ENCODE results near the gene CALM3. TPM values are rescaled to one million over a fixed set of nuclear protein-coding genes. Genes with fewer than 3 reads are reported as not detected.

CALM3 gene
- total RNA-seq, 4 donors from 2014 or later: 108 to 190 (median 155) TPM

DNA sequence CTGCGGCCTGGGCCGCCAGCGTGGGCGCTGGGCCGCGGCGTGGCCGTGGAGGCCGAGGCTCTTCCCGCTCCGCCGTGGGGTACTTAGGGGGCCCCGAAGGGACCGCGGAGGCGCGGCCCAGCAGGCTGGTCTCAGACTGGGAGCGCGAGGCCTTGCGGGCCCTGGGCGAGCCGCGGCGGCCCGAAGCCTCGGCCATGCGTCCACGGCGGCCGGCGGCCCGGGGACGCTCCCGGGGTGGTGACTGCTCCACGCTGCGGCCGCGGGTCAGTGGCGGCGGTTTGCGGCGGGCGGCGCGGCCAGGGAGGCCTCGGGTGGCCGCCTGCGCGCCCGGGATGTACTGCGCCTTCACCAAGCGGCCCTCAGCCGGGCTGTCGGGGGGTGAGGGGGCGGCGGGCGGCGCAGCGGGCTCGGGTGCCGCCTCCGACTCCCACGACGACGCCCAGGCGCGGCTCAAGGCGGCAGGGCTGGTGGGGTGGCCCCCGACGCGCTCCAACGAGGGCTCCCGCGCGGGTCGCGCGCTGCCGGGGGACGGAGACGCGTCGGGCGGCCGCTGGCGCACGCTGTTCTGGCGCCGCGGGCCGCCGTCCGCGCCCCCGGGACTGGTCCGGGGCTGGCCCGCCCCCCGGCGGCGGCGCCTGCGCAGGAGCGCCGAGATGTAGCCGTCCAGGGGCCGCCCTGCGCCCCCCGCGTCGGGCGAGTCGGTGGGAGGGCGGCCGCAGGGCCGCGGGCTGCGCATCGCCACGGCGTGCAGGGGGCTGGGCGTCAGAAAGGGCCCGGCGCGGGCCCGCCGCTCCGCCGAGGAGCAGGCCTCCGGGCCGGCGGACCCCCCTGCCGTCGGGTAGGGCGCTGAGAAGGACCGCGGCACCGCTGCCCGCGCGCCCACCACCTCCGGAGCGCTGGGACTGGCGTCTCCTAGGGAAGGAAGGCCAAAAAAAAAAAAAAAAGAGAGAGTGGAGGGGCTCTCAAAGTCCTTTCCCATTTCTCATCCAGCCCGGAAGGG lies 48.1 kb downstream of the CALM3 start:
- H3K4me3 ChIP-seq (replicated peaks in 1 of 3): no peak overlapping the region
- no peak for TF ChIP-seq POLR2A (IDR thresholded peaks at IDR 0.05)
- TF ChIP-seq, protein P1, sequence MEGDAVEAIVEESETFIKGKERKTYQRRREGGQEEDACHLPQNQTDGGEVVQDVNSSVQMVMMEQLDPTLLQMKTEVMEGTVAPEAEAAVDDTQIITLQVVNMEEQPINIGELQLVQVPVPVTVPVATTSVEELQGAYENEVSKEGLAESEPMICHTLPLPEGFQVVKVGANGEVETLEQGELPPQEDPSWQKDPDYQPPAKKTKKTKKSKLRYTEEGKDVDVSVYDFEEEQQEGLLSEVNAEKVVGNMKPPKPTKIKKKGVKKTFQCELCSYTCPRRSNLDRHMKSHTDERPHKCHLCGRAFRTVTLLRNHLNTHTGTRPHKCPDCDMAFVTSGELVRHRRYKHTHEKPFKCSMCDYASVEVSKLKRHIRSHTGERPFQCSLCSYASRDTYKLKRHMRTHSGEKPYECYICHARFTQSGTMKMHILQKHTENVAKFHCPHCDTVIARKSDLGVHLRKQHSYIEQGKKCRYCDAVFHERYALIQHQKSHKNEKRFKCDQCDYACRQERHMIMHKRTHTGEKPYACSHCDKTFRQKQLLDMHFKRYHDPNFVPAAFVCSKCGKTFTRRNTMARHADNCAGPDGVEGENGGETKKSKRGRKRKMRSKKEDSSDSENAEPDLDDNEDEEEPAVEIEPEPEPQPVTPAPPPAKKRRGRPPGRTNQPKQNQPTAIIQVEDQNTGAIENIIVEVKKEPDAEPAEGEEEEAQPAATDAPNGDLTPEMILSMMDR (IDR thresholded peaks at IDR 0.05): no peak
- H3K4me1 ChIP-seq: no peaks in the 10 kb centered on the region
- intact Hi-C loops (cut with DNase I): no loop called here
- no peaks in the 10 kb centered on the region for H3K36me3 ChIP-seq
- no peak for DNase-seq
- WGBS, 2 donors: 39 to 48% methylated on average over 21 to 24 of the region's 144 CpGs
- H3K9me3 ChIP-seq: no peaks in the 10 kb centered on the region
- peaks cover 4% of the 10 kb centered on the region for H3K27me3 ChIP-seq
- H3K27ac ChIP-seq: no peak overlapping the region

DNA sequence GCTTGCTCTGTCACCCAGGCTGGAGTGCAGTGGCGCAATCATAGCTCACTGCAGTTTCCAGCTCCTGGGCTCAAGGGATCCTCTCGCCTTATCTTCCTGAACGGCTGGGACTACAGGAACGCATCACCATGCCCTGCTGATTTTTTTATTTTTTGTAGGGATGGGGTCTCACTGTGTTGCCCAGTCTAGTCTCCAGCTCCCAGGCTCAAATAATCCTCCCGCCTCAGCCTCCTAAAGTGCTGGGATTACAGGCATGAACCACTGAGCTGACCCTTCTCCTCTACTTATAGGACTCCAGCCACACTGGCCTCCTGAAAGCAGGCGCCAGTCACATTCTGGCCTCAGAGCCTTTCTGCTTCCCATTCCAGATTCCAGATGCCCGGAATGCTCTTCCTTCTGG lies 49.3 kb downstream of the CALM3 start:
- Histone ChIP-seq H3K4me1 (no peaks in the 10 kb centered on the region), H3K9me3 (no peaks in the 10 kb centered on the region), H3K27me3 (peaks cover 4% of the 10 kb centered on the region), H3K36me3 (no peaks in the 10 kb centered on the region), H3K27ac (no peak overlapping the region), H3K4me3 (replicated peaks in 1 of 3) (no peak overlapping the region)
- TF ChIP-seq POLR2A (IDR thresholded peaks at IDR 0.05): no peak
- TF ChIP-seq, protein P1 (IDR thresholded peaks at IDR 0.05): no peak
- 89 to 91% methylated on average over 7 of the region's 7 CpGs for WGBS, 2 donors
- DNase-seq: no peak
- intact Hi-C loops (cut with DNase I): no loop called here

DNA sequence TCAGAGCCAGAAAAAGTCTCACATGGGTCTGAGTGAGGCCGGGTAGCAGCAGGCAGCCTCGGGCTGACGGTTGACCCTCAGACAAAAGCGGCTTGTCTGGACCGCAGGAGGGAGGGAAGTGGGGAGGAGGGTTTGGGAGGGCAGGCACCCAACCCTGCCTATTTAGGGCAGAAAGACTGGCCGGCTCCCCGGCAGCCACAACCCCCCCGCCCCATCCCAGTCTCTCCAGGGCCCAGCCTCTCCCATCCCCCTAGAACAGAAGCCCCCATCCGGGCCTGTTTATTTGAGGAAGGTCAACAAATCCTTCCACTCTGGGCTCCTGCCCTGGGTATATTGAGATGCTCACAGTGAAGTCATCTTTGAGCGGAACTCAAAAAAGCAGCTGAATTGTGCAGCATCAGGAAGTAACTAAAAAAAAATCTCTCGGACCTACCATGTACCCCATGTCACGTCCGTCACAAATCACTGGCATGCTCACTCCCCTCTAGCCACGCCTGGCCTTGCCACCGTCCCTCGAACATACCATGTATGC lies 53.6 kb downstream of the CALM3 start:
- TF ChIP-seq, protein P1 (IDR thresholded peaks at IDR 0.05): no peak
- TF ChIP-seq POLR2A (IDR thresholded peaks at IDR 0.05): no peak
- WGBS, 2 donors: 62 to 65% methylated on average over 13 to 16 of the region's 16 CpGs
- intact Hi-C loops (cut with DNase I): no loop called here
- Histone ChIP-seq H3K36me3 (no peaks in the 10 kb centered on the region), H3K27me3 (no peaks in the 10 kb centered on the region), H3K27ac (no peak overlapping the region), H3K4me1 (peaks cover 4 to 5% of the 10 kb centered on the region in 2 donors), H3K4me3 (replicated peaks in 1 of 3) (no peak overlapping the region), H3K9me3 (no peaks in the 10 kb centered on the region)
- no peak for DNase-seq

DNA sequence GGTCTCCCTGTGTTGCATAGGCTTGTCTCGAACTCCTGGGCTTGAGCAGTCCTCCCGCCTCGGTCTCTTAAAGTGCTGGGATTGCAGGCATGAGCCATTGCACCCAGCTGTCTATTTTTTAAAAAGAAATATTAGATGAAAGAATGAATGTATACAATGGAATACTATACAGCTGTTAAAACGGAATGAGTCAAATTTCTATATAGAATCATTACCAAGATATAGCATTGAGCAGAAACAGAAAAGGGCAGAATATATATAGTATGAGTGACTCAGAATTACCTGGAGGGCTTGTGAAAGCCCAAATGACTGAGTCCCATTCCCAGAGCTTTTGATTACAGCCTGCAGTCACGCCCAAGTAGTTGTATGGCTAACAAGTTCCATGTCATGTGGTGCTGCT lies 55.4 kb downstream of the CALM3 start:
- no peaks in the 10 kb centered on the region for H3K9me3 ChIP-seq
- no peak overlapping the region for H3K4me3 ChIP-seq (replicated peaks in 1 of 3)
- TF ChIP-seq, protein P1 (IDR thresholded peaks at IDR 0.05): no peak
- TF ChIP-seq POLR2A (IDR thresholded peaks at IDR 0.05): no peak
- no peaks in the 10 kb centered on the region for H3K27me3 ChIP-seq
- intact Hi-C loops (cut with DNase I): no loop called here
- DNase-seq: no peak
- H3K36me3 ChIP-seq: no peaks in the 10 kb centered on the region
- WGBS, 2 donors: 92 to 96% methylated on average over 5 of the region's 5 CpGs
- peaks cover 15 to 17% of the 10 kb centered on the region in 2 donors for H3K4me1 ChIP-seq
- no peak overlapping the region for H3K27ac ChIP-seq

Measured in thyroid gland (tissue), 4 donors.